22Rv1 (cell line): ENCODE data around the gene STON2.

Experiments
- H3K27ac ChIP-seq: fragments of 450-650 bp; 2 replicates; pipeline ENCODE4 v1.5.1; 2017
- ZFX ChIP-seq: fragments of 450-650 bp; IDR thresholded peaks from 2 replicates; pipeline ENCODE4 v1.6.1; 2017; ENCODE audit warnings: antibody characterized with exemption, borderline replicate concordance
- TF ChIP-seq, protein P1 (sequence below): fragments of 450-650 bp; IDR thresholded peaks from 2 replicates; pipeline ENCODE4 v1.5.1; 2017; ENCODE audit warnings: mild to moderate bottlenecking

STON2 gene

DNA sequence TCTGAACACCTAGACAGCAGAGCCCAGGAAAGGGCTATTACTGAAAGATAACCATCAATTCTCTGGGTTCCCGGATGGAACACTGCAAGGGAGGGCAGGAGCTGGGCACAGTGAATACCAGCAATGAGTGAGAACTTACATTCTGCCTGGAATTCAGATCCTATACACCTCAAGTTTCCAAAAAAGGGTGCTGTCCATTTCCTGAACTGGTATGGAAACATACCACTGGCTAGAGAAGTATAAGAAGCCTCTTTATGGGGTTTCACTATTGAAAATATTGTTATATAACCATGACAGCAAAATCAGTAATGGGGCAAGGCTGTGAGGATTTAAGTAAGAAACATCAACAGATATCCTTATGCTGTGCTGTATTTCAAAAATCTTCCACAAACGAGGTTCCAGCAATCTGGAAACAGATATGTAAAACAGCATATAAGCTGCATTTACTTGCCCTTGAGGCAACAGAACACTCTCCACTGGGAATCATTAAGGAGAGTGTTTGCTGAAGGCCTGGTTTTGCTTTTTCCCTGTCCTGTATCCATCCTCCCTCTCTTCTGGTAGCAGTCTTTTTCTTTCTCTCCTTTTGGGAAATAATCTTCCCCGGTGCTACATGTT is 126.1 kb downstream of the STON2 start:
- no peak overlapping the region for H3K27ac ChIP-seq
- TF ChIP-seq, protein P1, sequence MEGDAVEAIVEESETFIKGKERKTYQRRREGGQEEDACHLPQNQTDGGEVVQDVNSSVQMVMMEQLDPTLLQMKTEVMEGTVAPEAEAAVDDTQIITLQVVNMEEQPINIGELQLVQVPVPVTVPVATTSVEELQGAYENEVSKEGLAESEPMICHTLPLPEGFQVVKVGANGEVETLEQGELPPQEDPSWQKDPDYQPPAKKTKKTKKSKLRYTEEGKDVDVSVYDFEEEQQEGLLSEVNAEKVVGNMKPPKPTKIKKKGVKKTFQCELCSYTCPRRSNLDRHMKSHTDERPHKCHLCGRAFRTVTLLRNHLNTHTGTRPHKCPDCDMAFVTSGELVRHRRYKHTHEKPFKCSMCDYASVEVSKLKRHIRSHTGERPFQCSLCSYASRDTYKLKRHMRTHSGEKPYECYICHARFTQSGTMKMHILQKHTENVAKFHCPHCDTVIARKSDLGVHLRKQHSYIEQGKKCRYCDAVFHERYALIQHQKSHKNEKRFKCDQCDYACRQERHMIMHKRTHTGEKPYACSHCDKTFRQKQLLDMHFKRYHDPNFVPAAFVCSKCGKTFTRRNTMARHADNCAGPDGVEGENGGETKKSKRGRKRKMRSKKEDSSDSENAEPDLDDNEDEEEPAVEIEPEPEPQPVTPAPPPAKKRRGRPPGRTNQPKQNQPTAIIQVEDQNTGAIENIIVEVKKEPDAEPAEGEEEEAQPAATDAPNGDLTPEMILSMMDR: no peak
- TF ChIP-seq ZFX: no peak

DNA sequence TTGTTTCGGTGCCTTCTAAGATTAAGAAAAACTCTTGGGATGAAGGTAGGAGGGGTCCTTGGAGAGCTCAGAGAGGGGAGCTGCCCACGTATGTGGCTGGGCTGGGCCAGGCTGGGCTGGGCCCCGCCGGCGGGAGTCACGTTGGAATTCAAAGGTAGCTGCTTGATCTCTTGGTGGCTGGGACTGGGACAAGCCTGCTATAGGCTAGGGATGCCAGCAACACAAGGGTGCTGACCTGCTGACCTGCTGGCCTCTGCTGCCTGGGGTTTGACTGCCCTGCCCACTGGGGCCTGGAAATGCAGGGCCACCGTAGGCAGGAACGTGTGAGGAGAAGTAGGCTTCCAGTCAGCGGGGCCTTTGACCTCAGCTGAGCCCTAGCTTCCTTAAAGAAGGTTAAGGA is 126.6 kb downstream of the STON2 start:
- H3K27ac ChIP-seq: no peak overlapping the region
- no peak for TF ChIP-seq ZFX
- TF ChIP-seq, protein P1: no peak

DNA sequence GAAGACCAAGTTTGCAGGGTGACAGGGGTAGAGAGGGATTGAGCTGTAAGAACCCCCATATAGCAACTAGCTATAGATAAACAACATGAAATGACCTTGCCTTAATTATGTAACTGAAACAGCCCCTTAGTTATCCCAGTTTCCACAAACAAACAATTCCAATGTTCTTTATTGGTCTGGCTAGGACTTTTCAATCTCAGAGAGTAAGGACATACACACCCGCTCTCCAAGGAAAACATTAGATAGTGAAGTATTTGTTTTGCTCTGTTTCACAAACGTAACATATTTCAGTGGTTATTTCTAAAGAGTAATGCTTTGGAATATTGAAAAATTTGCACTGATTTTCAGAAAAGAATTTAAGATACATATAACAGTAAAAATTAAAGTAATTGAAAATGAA is 127.8 kb downstream of the STON2 start:
- TF ChIP-seq ZFX: no peak
- TF ChIP-seq, protein P1: no peak
- H3K27ac ChIP-seq: no peak overlapping the region

DNA sequence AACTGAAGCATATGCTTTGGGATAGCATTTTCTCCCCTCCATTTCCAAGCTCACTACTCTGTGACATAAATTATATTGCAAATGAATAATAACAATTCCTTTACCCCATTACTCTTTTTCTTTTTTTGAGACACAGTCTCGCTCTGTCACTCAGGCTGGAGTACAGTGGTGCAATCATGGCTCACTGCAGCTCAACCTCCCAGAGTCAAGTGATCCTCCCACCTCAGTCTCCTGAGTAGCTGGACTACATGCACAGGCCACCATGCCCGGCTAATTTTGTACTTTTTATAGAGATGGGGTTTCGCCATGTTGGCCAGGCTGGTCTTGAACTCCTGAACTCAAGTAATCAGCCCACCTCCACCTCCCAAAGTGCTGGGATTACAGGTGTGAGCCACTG is 130.1 kb downstream of the STON2 start:
- H3K27ac ChIP-seq: no peak overlapping the region
- TF ChIP-seq, protein P1: no peak
- TF ChIP-seq ZFX: no peak

DNA sequence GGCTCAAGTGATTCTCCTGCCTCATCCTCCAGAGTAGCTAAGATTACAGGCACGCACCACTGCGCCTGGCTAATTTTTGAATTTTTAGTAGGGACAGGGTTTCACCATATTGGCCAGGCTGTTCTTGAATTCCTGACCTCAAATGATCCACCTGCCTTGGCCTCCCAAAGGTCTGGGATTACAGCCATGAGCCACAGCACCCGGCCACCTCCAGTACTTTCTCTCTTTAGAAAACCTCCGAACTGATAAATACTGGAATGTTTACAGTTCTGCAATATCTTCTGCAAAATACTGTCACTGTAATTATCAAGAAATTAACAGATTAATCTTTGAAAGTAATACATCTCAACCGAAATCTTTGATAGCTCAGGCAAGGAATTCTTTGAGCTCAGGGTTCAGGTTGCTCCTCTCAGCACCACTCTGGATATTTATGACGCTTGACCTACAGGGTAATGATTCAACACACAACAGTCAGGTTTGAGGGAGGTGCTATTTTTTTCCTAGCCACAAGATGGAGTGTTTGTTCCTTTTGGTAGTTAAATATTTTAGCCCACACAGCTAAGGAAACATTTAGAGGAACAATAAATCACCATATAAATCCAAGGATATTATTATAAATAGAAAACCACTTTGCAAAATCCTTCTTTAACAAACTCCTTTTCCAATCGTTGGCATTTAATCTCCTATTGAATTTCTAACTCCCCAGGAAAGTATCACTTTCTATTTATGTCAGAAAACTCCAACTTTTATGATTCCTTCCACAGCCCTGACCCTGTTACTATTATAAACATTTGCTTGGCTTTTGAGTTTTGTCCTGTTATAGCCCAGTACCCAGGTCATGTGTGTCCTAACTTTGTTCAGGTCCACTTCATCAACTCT is 130.8 kb downstream of the STON2 start:
- no peak overlapping the region for H3K27ac ChIP-seq
- TF ChIP-seq, protein P1: peak; percentile 79
- no peak for TF ChIP-seq ZFX

DNA sequence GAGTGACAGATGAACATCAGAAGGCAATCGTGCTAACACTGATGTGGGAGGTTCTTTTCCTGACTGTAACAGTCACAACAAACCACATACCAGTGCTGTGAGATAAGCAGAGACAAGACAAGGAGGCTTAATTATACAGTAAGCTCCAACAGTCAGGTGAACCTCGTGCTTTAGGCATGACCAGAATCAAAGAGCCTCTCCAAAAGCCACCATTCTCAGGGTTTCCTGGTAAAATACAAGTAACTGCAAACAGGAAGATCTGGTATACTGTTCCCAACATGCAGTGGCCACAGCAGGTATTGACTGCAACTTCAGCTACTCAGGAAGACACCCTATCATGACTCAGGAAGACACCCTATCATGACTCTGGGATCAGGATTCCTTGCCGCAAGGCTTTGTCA is 132.1 kb downstream of the STON2 start:
- H3K27ac ChIP-seq: no peak overlapping the region
- TF ChIP-seq, protein P1: no peak
- no peak for TF ChIP-seq ZFX

DNA sequence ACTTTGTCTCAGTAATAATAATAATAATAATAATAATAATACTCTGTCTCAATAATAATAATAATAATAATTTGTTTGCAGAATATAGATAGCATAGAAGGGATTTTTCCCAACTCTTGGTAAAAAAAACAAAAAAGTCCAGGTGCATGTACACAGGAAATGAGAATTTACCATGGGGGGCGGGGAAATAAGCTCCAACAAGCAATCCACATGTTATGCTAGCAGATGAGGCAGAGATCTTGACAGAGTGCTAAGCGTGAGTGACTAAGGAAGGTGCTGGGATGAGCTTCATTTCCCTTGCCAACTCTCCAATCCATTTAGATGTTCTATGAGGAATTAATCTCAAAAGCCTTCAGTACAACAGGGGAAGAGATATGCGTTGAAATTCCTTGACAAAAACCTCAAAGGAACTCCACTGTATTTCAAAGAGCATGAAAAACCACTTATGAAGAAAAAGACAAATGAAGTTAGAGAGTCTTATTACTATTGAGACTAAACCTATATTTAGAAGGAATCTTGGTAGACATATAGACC is 134.4 kb downstream of the STON2 start:
- TF ChIP-seq, protein P1: no peak
- no peak for TF ChIP-seq ZFX
- no peak overlapping the region for H3K27ac ChIP-seq
